Smooth muscle cell (in vitro differentiated cells): Measurements from ENCODE around the gene CD164. TPM values are rescaled to one million over a fixed set of nuclear protein-coding genes. Genes with fewer than 3 reads are reported as not detected.
A peak's percentile ranks its signal among the peaks of the same experiment; 100 is the strongest.

ENCODE experiments used
- DNase-seq: peaks from one replicate; lab custom pipeline; 2025; ENCODE audit not compliant: unreplicated experiment; lab: John Stamatoyannopoulos, UW
- H2AFZ ChIP-seq: fragments of 200-600 bp; sonication (generic); 2 replicates; pipeline ENCODE4 v1.6.0; 2016; ENCODE audit warnings: antibody characterized with exemption, low read depth, mild to moderate bottlenecking
- H3F3A ChIP-seq: fragments of 200-600 bp; sonication (generic); 2 replicates; pipeline ENCODE4 v1.6.0; 2017; ENCODE audit warnings: antibody characterized with exemption, low read depth
- H3K27ac ChIP-seq: fragments of 200-600 bp; sonication (generic); 2 replicates; pipeline ENCODE4 v1.5.1; 2016; ENCODE audit warnings: low read depth, mild to moderate bottlenecking
- H3K27me3 ChIP-seq: fragments of 200-600 bp; sonication (generic); 2 replicates; pipeline ENCODE4 v1.6.1; 2016; ENCODE audit warnings: low read depth, mild to moderate bottlenecking
- H3K36me3 ChIP-seq: fragments of 200-600 bp; sonication (generic); 2 replicates; pipeline ENCODE4 v1.5.1; 2016; ENCODE audit warnings: low read depth
- H3K4me1 ChIP-seq: fragments of 200-600 bp; sonication (generic); 2 replicates; pipeline ENCODE4 v1.5.1; 2016; ENCODE audit warnings: low read depth
- H3K4me2 ChIP-seq: fragments of 200-600 bp; sonication (generic); 2 replicates; pipeline ENCODE4 v1.6.0; 2016; ENCODE audit warnings: mild to moderate bottlenecking
- H3K4me3 ChIP-seq: fragments of 200-600 bp; sonication (generic); 2 replicates; pipeline ENCODE4 v1.5.1; 2016; ENCODE audit warnings: mild to moderate bottlenecking
- H3K79me2 ChIP-seq: fragments of 200-600 bp; sonication (generic); 2 replicates; pipeline ENCODE4 v1.6.0; 2016; ENCODE audit warnings: low read depth, mild to moderate bottlenecking
- H3K9ac ChIP-seq: fragments of 200-600 bp; sonication (generic); 2 replicates; pipeline ENCODE4 v1.6.0; 2016; ENCODE audit warnings: low read depth
- H3K9me3 ChIP-seq: fragments of 200-600 bp; sonication (generic); replicated peaks from 2 replicates; pipeline ENCODE4 v1.5.1; 2016; ENCODE audit warnings: low read depth
- H4K20me1 ChIP-seq: fragments of 200-600 bp; sonication (generic); 2 replicates; pipeline ENCODE4 v1.6.0; 2016; ENCODE audit warnings: low read depth
- CTCF ChIP-seq: fragments of 200-600 bp; sonication (generic); IDR thresholded peaks from 2 replicates; pipeline ENCODE4 v1.5.1; 2017; ENCODE audit warnings: borderline replicate concordance, mild to moderate bottlenecking, antibody characterized with exemption; ENCODE audit not compliant: insufficient read depth, poor library complexity, severe bottlenecking
- WGBS: methylation state at CpG from one replicate; pipeline ENCODE4 v1.1.7; 2016; ENCODE audit warnings: low lambda C conversion rate; 5-methylcytosine and 5-hydroxymethylcytosine counted together
- polyA plus RNA-seq: library from polyadenylated mRNA; unstranded; fragments of >200 nt; fragmentation: Nextera tagmentation; extraction: Ambion mirVana; gene quantifications from 2 replicates; pipeline ENCODE4 v1.2.1, GENCODE V29; 2016
- total RNA-seq: library from RNA; depleted of rRNA; stranded (reverse); fragments of >200 nt; gene quantifications from 2 replicates; pipeline ENCODE4 v1.2.3, GENCODE V29; 2014

CD164 gene
- total and polyA plus RNA-seq, 2 experiments from 2014 or later, result 305 to 495 TPM

GRCh38 chr6:109381061-109381746 is 1.1 kb downstream of the CD164 start:
- under 1% methylated on average over 25 of the region's 25 CpGs for WGBS
- Histone ChIP-seq H3F3A (no peaks in the 10 kb centered on the region), H3K36me3 (peaks cover 6% of the 10 kb centered on the region), H3K79me2 (peaks cover 56% of the 10 kb centered on the region), H3K27me3 (no peaks in the 10 kb centered on the region), H3K4me2 (peak overlapping the region; percentile 93), H2AFZ (peak overlapping the region; percentile 13), H3K4me1 (peaks cover 26% of the 10 kb centered on the region), H3K27ac (peak overlapping the region; percentile 98), H3K9me3 (no peaks in the 10 kb centered on the region), H4K20me1 (peaks cover 55% of the 10 kb centered on the region), H3K9ac (peak overlapping the region; percentile 98), H3K4me3 (peak overlapping the region; percentile 62)
- no peak for TF ChIP-seq CTCF
- no peak for DNase-seq

- TF ChIP-seq CTCF, result no peak
- Histone ChIP-seq H3K27ac (no peak overlapping the region), H4K20me1 (peaks cover 70% of the 10 kb centered on the region)
Measured at GRCh38 chr6:109379711-109380110, 2.6 kb downstream of the CD164 start.

GRCh38 chr6:109377717-109378116 is 4.5 kb downstream of the CD164 start:
- Histone ChIP-seq H3K4me2 (no peak overlapping the region), H3F3A (no peaks in the 10 kb centered on the region), H3K9me3 (no peaks in the 10 kb centered on the region), H3K27me3 (no peaks in the 10 kb centered on the region), H3K4me3 (no peak overlapping the region), H3K79me2 (peaks cover 87% of the 10 kb centered on the region), H3K36me3 (peaks cover 23% of the 10 kb centered on the region), H3K4me1 (peaks cover 20% of the 10 kb centered on the region), H3K27ac (no peak overlapping the region), H4K20me1 (peaks cover 88% of the 10 kb centered on the region), H3K9ac (no peak overlapping the region), H2AFZ (no peak overlapping the region)
- DNase-seq, result no peak
- TF ChIP-seq CTCF, result no peak
- WGBS, result 95% methylated on average over 3 of the region's 3 CpGs

More at GRCh38 chr6:109379711-109380110, 2.6 kb downstream of the CD164 start:
- 68% methylated on average over 2 of the region's 2 CpGs for WGBS
- Histone ChIP-seq H3F3A (no peaks in the 10 kb centered on the region), H3K36me3 (peaks cover 18% of the 10 kb centered on the region), H3K9ac (peak overlapping the region; percentile 98), H3K4me2 (peak overlapping the region; percentile 93), H3K4me1 (peaks cover 26% of the 10 kb centered on the region), H2AFZ (no peak overlapping the region), H3K27me3 (no peaks in the 10 kb centered on the region), H3K9me3 (no peaks in the 10 kb centered on the region), H3K4me3 (peak overlapping the region; percentile 62), H3K79me2 (peaks cover 71% of the 10 kb centered on the region)
- no peak for DNase-seq
